IMR-90 (cell line): ENCODE results near the gene LYVE1. TPM values are rescaled to one million over a fixed set of nuclear protein-coding genes. Genes with fewer than 3 reads are reported as not detected.
A peak's percentile ranks its signal among the peaks of the same experiment; 100 is the strongest.

Source experiments
- ATAC-seq: fragments of 200-7000 bp; cut with Tn5 transposase; 2 replicates; pipeline ENCODE4 v1.9.1; 2020; ENCODE audit warnings: low read depth, mild to moderate bottlenecking, moderate library complexity
- BruUV-seq: library from RNA; stranded (reverse); fragments of 400-500 nt; replicated peaks from 2 replicates; lab custom pipeline; 2021; lab: Mats Ljungman, UMichigan
- CTCF ChIA-PET: fragments of 300-600 bp; formaldehyde crosslinking; extraction: SDS; loops from one replicate; lab custom pipeline; 2021; ENCODE audit warnings: antibody characterized with exemption; lab: Yijun Ruan, JAX
- POLR2A ChIA-PET: fragments of 300-600 bp; sonication (Branson Sonifier 250); formaldehyde crosslinking; loops from one replicate; lab custom pipeline; 2022; ENCODE audit warnings: antibody characterized with exemption; ENCODE audit not compliant: unreplicated experiment; lab: Charles Lee
- DNase-seq: peaks from one replicate; pipeline ENCODE4 v3.0.0; 2013
- H2AFZ ChIP-seq: replicated peaks from 2 replicates; pipeline ENCODE3; 2013; ENCODE audit warnings: low read length, mild to moderate bottlenecking; ENCODE audit not compliant: poor library complexity
- H2AK5ac ChIP-seq: 2 replicates; pipeline ENCODE4 v1.6.1; 2013; ENCODE audit warnings: low read depth, low read length, inconsistent platforms
- H2AK9ac ChIP-seq: replicated peaks from 2 replicates; pipeline ENCODE3; 2013; ENCODE audit warnings: mild to moderate bottlenecking, low read depth, low read length, moderate library complexity; ENCODE audit not compliant: poor library complexity
- H2BK120ac ChIP-seq: 2 replicates; pipeline ENCODE4 v1.6.1; 2013; ENCODE audit warnings: low read depth, low read length, inconsistent platforms
- H2BK15ac ChIP-seq: 3 replicates; pipeline ENCODE4 v1.6.1; 2013; ENCODE audit warnings: low read depth, low read length, inconsistent platforms
- H2BK20ac ChIP-seq: 2 replicates; pipeline ENCODE4 v1.6.1; 2013; ENCODE audit warnings: low read depth, mild to moderate bottlenecking, inconsistent platforms, low read length, moderate library complexity
- H2BK5ac ChIP-seq: 2 replicates; pipeline ENCODE4 v1.6.1; 2013; ENCODE audit warnings: mild to moderate bottlenecking, low read depth, low read length, inconsistent platforms; ENCODE audit not compliant: poor library complexity, severe bottlenecking
- H3K14ac ChIP-seq: replicated peaks from 2 replicates; pipeline ENCODE4 v1.6.1; 2013; ENCODE audit warnings: low read depth, low read length, inconsistent platforms
- H3K18ac ChIP-seq: 2 replicates; pipeline ENCODE4 v1.6.1; 2013; ENCODE audit warnings: low read depth, low read length, control low read depth
- H3K23ac ChIP-seq: 2 replicates; pipeline ENCODE4 v1.6.1; 2013; ENCODE audit warnings: low read depth, low read length, inconsistent platforms
- H3K27ac ChIP-seq: 2 replicates; pipeline ENCODE4 v1.5.1; 2013; ENCODE audit warnings: mild to moderate bottlenecking, control low read depth, low read length; ENCODE audit not compliant: insufficient read depth
- H3K27me3 ChIP-seq: 2 replicates; pipeline ENCODE4 v1.6.1; 2013; ENCODE audit warnings: low read length; ENCODE audit not compliant: control insufficient read depth, insufficient read depth
- H3K36me3 ChIP-seq: 2 replicates; pipeline ENCODE4 v1.6.1; 2013; ENCODE audit warnings: low read length, mixed read lengths; ENCODE audit not compliant: control insufficient read depth, insufficient read depth
- H3K4ac ChIP-seq: 2 replicates; pipeline ENCODE4 v1.6.1; 2013; ENCODE audit warnings: low read depth, low read length, inconsistent platforms
- H3K4me1 ChIP-seq: 2 replicates; pipeline ENCODE4 v1.6.1; 2013; ENCODE audit warnings: low read length, mixed read lengths; ENCODE audit not compliant: control insufficient read depth, insufficient read depth
- H3K4me2 ChIP-seq: 2 replicates; pipeline ENCODE4 v1.6.1; 2013; ENCODE audit warnings: low read depth, mild to moderate bottlenecking, control low read depth, low read length, moderate library complexity
- H3K4me3 ChIP-seq: 2 replicates; pipeline ENCODE4 v1.5.1; 2013; ENCODE audit warnings: low read depth, mild to moderate bottlenecking, control low read depth, low read length, moderate library complexity; ENCODE audit not compliant: insufficient read depth
- H3K56ac ChIP-seq: 2 replicates; pipeline ENCODE4 v1.6.1; 2013; ENCODE audit warnings: low read length, inconsistent platforms; ENCODE audit not compliant: insufficient read depth; ENCODE audit errors: extremely low read depth
- H3K79me1 ChIP-seq, 2 experiments: 2 replicates each; pipeline ENCODE4 v1.6.1; 2013; ENCODE audit warnings: low read length in 2 of 2, inconsistent platforms in 1 of 2, low read depth in 1 of 2
- H3K9ac ChIP-seq: 2 replicates; pipeline ENCODE4 v1.6.1; 2013; ENCODE audit warnings: low read depth, low read length, control low read depth
- H3K9me1 ChIP-seq: 2 replicates; pipeline ENCODE4 v1.6.1; 2013; ENCODE audit warnings: low read length, inconsistent platforms; ENCODE audit not compliant: insufficient read depth
- H3K9me3 ChIP-seq: 2 replicates; pipeline ENCODE4 v1.6.1; 2013; ENCODE audit warnings: low read length; ENCODE audit not compliant: control insufficient read depth, insufficient read depth
- H4K20me1 ChIP-seq: 2 replicates; pipeline ENCODE4 v1.6.1; 2013; ENCODE audit warnings: low read length, inconsistent platforms; ENCODE audit not compliant: insufficient read depth
- H4K5ac ChIP-seq: 2 replicates; pipeline ENCODE4 v1.6.1; 2013; ENCODE audit warnings: mild to moderate bottlenecking, low read depth, low read length, control low read depth
- H4K8ac ChIP-seq, 2 experiments: 2 replicates each; pipeline ENCODE4 v1.6.1; 2013; ENCODE audit warnings: low read depth in 2 of 2, low read length in 2 of 2, control low read depth in 1 of 2, inconsistent platforms in 1 of 2
- H4K91ac ChIP-seq: 2 replicates; pipeline ENCODE4 v1.6.1; 2013; ENCODE audit warnings: low read depth, low read length, inconsistent platforms; ENCODE audit not compliant: insufficient read depth
- BHLHE40 ChIP-seq: fragments of 150-350 bp; IDR thresholded peaks from 2 replicates; pipeline ENCODE4 v1.6.1; 2016; ENCODE audit warnings: mild to moderate bottlenecking, low read depth, low read length
- CEBPB ChIP-seq: IDR thresholded peaks from 2 replicates; pipeline ENCODE4 v1.6.1; 2012; ENCODE audit warnings: low read depth, low read length, improper control_type of control experiment
- CHD1 ChIP-seq: IDR thresholded peaks from 2 replicates; pipeline ENCODE4 v1.6.1; 2012; ENCODE audit warnings: low read depth, low read length, improper control_type of control experiment
- FOS ChIP-seq: fragments of 150-350 bp; IDR thresholded peaks from 2 replicates; pipeline ENCODE4 v1.6.1; 2016; ENCODE audit warnings: low read depth, low read length
- MAFK ChIP-seq: IDR thresholded peaks from 2 replicates; pipeline ENCODE4 v1.6.1; 2012; ENCODE audit warnings: low read depth, low read length, improper control_type of control experiment
- MAZ ChIP-seq: IDR thresholded peaks from 2 replicates; pipeline ENCODE4 v1.6.1; 2012; ENCODE audit warnings: low read depth, mild to moderate bottlenecking, low read length, improper control_type of control experiment, moderate library complexity, borderline replicate concordance
- MXI1 ChIP-seq: IDR thresholded peaks from 2 replicates; pipeline ENCODE4 v1.6.1; 2012; ENCODE audit warnings: low read depth, mild to moderate bottlenecking, low read length, moderate library complexity, borderline replicate concordance
- NFE2L2 ChIP-seq: fragments of 150-350 bp; IDR thresholded peaks from 2 replicates; pipeline ENCODE4 v1.6.1; 2016; ENCODE audit warnings: low read depth, mild to moderate bottlenecking, low read length
- POLR2A ChIP-seq: IDR thresholded peaks from 2 replicates; pipeline ENCODE4 v1.6.1; 2012; ENCODE audit warnings: mild to moderate bottlenecking, low read depth, low read length
- RAD21 ChIP-seq: IDR thresholded peaks from 2 replicates; pipeline ENCODE4 v1.6.1; 2012; ENCODE audit warnings: low read length, improper control_type of control experiment
- RCOR1 ChIP-seq: IDR thresholded peaks from 2 replicates; pipeline ENCODE4 v1.6.1; 2012; ENCODE audit warnings: mild to moderate bottlenecking, low read length, improper control_type of control experiment; ENCODE audit not compliant: insufficient replicate concordance
- WGBS, 2 experiments: methylation state at CpG; one replicate each; pipeline versions ENCODE4 v1.1.5 to v1.1.7; 2013; ENCODE audit warnings: missing lambda C conversion rate in 2 of 2; ENCODE audit not compliant: insufficient read length in 1 of 2; ENCODE audit errors: extremely low coverage in 2 of 2; 5-methylcytosine and 5-hydroxymethylcytosine counted together
- dilution Hi-C: fragments of 300-500 bp; cut with HindIII; formaldehyde crosslinking; loops from one replicate; pipeline ENCODE4 v1.14.3; 2018; ENCODE audit warnings: low sequenced_read_pairs; ENCODE audit not compliant: unreplicated experiment
- in situ Hi-C: fragments of 300-500 bp; cut with MboI; formaldehyde crosslinking; loops from 3 replicates; pipeline ENCODE4 v1.14.3; 2019; ENCODE audit warnings: low sequenced_read_pairs, inconsistent platforms, mixed read lengths
- intact Hi-C: fragments of 100-400 bp; cut with micrococcal nuclease; formaldehyde crosslinking; loops from 2 replicates; pipeline ENCODE4 v1.10.0; 2022
- polyA plus RNA-seq, 3 experiments: library from polyadenylated mRNA; depleted of rRNA; stranded (reverse); fragments of >200 nt; gene quantifications; 2 replicates each; pipeline ENCODE4 v1.2.3, GENCODE V29; 2012; ENCODE audit warnings: low replicate concordance in 1 of 3
- total RNA-seq: library from RNA; depleted of rRNA; stranded (reverse); fragments of >200 nt; gene quantifications from 2 replicates; pipeline ENCODE4 v1.2.3, GENCODE V29; 2012
- TF ChIP-seq, protein P1 (sequence below): conservative IDR thresholded peaks from 2 replicates; pipeline ENCODE4 v1.5.1; 2012; ENCODE audit warnings: mild to moderate bottlenecking, low read depth, low read length, improper control_type of control experiment

Gene LYVE1
- total and polyA plus RNA-seq, 2 of the 4 experiments (the other 2 are of a cell fraction), result not detected

DNA sequence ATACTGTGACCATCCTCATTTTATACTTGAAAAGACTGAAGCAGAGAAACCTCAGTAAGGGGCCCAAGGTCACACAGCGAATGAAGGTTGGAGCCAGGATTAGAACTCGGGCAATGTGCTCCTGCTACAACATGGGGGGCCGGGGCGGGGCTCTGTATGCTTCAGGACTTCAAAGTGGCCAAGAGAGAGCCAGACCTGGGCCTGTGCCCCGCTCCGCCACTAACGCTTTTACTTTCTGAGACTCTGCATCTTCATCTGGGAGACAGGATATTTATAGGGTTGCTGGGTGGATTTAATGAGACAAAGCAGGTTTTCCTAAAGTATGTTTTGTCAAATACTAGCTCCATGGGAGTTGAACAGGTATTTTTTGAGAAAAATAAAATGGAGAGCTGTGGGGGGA lies 33.9 kb upstream of the LYVE1 start:
- peak overlapping the region; percentile 11; the same call in 1 of the 2 replicates for H2BK120ac ChIP-seq
- no peak overlapping the region for H2AFZ ChIP-seq
- ChIA-PET CTCF (no interaction called here), POLR2A (no interaction called here)
- H3K27ac ChIP-seq, result no peak overlapping the region
- no peak overlapping the region for H4K91ac ChIP-seq
- H3K36me3 ChIP-seq, result peaks cover 35% of the 10 kb centered on the region
- H3K4me3 ChIP-seq, result no peak overlapping the region
- no peak overlapping the region for H2AK9ac ChIP-seq
- H3K9ac ChIP-seq, result no peak overlapping the region
- no peak overlapping the region for H3K4ac ChIP-seq
- H4K8ac ChIP-seq, result 0 out of 4 replicates have a peak overlapping the region, but pooled peaks of 1 of the 2 experiments have one; percentile 10
- no peak for TF ChIP-seq CHD1
- no peak for TF ChIP-seq BHLHE40
- TF ChIP-seq RCOR1, result no peak
- no peak for TF ChIP-seq MAFK
- no peak for TF ChIP-seq POLR2A
- TF ChIP-seq RAD21, result no peak
- TF ChIP-seq CEBPB, result no peak
- TF ChIP-seq, protein P1, sequence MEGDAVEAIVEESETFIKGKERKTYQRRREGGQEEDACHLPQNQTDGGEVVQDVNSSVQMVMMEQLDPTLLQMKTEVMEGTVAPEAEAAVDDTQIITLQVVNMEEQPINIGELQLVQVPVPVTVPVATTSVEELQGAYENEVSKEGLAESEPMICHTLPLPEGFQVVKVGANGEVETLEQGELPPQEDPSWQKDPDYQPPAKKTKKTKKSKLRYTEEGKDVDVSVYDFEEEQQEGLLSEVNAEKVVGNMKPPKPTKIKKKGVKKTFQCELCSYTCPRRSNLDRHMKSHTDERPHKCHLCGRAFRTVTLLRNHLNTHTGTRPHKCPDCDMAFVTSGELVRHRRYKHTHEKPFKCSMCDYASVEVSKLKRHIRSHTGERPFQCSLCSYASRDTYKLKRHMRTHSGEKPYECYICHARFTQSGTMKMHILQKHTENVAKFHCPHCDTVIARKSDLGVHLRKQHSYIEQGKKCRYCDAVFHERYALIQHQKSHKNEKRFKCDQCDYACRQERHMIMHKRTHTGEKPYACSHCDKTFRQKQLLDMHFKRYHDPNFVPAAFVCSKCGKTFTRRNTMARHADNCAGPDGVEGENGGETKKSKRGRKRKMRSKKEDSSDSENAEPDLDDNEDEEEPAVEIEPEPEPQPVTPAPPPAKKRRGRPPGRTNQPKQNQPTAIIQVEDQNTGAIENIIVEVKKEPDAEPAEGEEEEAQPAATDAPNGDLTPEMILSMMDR, result no peak
- no peak for TF ChIP-seq NFE2L2
- no peak for TF ChIP-seq MXI1
- TF ChIP-seq FOS, result no peak
- no peak for TF ChIP-seq MAZ
- no peak overlapping the region for H3K14ac ChIP-seq
- H4K20me1 ChIP-seq, result no peaks in the 10 kb centered on the region
- no peak overlapping the region for H3K56ac ChIP-seq
- intact Hi-C loops, result no loop called here
- H2BK15ac ChIP-seq, result no peak overlapping the region
- no peak overlapping the region for H2BK5ac ChIP-seq
- H3K18ac ChIP-seq, result no peak overlapping the region
- ATAC-seq (no peak), DNase-seq (no peak)
- H3K9me1 ChIP-seq, result peaks cover 45% of the 10 kb centered on the region
- WGBS, 2 experiments, result 93% methylated on average over 5 of the region's 7 CpGs; no CpG with 5 or more reads in 1 of the 2 experiments
- peak overlapping the region; percentile 75; the same call in 1 of the 2 replicates for H2AK5ac ChIP-seq
- H3K27me3 ChIP-seq, result no peaks in the 10 kb centered on the region
- no peaks in the 10 kb centered on the region for H3K9me3 ChIP-seq
- in situ Hi-C loops, result no loop called here
- dilution Hi-C loops, result no loop called here
- H3K4me1 ChIP-seq, result peaks cover 42% of the 10 kb centered on the region
- no peak overlapping the region for H4K5ac ChIP-seq
- H2BK20ac ChIP-seq, result no peak overlapping the region
- no peak overlapping the region for H3K23ac ChIP-seq
- H3K79me1 ChIP-seq, result peaks cover 0 to 24% of the 10 kb centered on the region in 2 experiments; a peak in 2 of 4 replicates
- no TSS peak for BruUV-seq
- H3K4me2 ChIP-seq, result no peak overlapping the region
